KBM-7 (cell line): ENCODE results near the gene NDRG3.
"Not testable (repeated sequence)": the region's sequence is repeated elsewhere in the genome, so short reads cannot be mapped to it uniquely, and the experiment has no call there.

Experiments used
- DNase-seq: peaks from one replicate; pipeline ENCODE4 v3.0.0-alpha.2; 2015
- in situ Hi-C: fragments of 300-500 bp; cut with MboI; formaldehyde crosslinking; loops from 2 replicates; pipeline ENCODE4 v1.14.3; 2020; ENCODE audit warnings: low sequenced_read_pairs, low pct_unique_long_range_greater_than_20kb, mixed read lengths

Gene NDRG3

DNA sequence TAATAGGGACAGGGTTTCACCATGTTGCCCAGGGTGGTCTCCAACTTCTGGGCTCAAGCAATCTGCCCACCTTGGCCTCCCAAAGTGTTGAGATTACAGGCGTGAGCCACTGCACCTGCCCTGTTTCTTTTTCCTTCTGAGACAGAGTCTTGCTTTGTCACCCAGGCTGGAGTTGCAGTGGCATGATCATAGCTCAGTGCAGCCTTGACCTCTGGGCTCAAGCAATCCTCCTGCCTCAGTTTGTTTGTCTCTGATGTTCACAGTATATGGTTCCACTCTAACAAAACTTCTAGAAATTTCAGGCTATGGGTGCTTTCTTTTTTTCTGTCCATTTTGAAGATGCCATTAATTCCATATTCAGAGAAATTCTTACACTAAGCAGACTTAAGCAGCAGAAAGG lies 33.1 kb downstream of the NDRG3 start:
- no peak for DNase-seq
- in situ Hi-C loops, result no loop called here

DNA sequence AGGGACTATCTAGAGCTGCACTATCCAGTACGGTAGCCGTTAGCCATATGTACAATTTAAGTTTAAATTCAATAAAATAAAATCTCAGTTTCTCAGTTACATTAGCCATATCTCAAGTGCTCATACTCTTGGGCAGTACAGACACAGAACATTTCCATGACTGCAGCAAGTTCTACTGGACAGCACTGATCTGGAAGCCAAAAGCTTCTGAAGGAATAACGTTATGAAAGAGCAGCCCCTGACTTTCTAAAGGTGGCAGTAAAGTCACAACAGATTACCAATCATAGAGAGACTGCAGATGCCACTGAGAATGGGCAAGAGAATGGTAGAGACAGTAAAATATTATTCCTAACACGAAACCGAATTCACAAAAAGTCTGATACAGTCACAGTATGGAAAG lies 36.8 kb downstream of the NDRG3 start:
- DNase-seq, result no peak
- in situ Hi-C loops, result no loop called here

DNA sequence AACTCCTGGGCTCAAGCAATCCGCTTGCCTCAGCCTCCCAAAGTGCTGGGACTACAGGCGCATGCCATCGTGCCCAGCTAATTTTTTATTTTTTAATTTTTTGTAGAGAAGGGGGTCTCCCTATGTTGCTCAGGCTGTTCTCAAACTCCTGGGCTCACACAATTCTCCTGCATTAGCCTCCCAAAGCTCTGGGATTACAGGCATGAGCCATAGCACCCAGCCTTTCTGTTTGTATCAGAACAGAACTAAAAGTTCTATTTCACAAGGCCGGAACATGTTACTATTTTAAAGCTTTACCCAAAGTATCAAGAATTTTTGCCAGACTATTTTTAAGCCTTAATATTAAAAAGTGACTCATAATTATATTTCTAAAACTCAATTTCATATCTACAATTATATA lies 42.4 kb downstream of the NDRG3 start:
- DNase-seq, result no peak
- in situ Hi-C loops, result no loop called here

DNA sequence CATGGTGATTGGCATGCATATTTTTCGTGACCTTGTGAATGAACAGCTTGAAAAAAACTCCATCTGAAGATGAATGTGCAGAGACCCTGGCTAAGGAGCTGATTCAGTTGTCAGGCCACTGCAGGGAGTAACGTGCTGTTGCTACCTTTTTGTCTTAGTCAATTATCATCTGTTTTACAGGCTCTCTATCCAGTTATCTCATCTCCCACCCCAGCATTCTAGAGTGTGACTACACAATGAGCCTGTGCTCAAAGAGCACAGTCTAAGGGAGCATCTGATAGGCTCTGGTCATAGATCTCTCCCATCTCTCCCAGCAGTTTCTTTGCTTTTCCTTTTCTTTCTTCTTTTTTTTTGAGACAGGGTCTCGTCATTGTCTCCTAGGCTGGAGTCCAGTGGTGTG lies 45.5 kb downstream of the NDRG3 start:
- no peak for DNase-seq
- in situ Hi-C loops, result no loop called here

DNA sequence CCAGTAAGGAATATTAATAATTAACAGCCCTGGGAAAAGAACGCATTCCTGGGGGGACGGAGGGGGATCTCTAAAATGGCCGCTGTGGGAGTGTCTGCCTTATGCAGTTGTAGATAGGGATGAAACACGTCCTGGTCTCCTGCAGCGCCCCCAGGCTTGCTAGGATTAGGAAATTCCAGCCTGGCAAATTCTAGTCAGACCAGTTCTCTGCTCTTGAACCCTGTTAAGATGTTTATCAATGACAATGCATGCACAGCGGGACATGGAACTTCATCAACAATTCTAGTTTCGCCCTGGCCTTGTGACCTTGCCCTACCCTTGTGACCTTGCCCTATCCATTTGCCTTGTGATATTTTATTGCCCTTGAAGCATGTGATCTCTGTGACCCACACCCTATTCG lies 50.4 kb downstream of the NDRG3 start:
- DNase-seq, in situ Hi-C loops: not testable (repeated sequence)

DNA sequence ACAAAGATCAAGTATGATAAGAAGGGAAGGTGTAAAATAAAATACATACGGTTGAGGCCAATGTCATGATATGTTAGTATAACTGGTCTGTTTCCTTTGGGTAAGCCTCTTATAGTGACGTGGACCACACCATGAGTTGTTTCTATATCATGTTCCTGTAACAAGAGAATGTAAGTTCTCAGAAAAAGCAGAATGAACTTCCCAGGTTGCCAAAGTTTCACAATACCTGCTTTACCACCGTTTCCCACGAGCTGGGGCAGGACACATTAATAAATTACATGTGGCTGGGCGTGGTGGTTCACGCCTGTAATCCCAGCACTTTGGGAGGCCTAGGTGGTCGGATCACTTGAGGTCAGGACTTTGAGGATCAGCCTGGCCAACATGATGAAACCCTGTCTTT lies 57.3 kb downstream of the NDRG3 start:
- in situ Hi-C loops, result no loop called here
- DNase-seq, result no peak

DNA sequence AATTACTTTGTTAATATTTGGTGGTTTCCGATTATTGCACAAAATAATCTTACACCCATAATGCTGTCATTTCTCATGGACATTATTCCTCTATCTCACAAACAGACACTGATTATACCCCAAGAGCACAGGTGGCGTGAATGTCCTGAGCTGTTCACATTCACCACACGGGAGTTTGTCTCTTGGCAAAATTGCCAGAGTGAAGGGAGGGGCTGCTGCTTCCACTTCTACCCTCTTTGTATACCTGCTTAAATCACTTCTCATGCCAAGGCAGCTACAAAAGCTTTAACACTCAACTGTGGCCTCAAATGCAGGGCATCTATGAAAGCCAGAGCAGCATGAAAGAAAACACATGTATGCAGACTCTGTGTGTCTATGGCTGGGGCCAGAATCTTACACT lies 58.0 kb downstream of the NDRG3 start:
- in situ Hi-C loops, result no loop called here
- DNase-seq, result no peak

DNA sequence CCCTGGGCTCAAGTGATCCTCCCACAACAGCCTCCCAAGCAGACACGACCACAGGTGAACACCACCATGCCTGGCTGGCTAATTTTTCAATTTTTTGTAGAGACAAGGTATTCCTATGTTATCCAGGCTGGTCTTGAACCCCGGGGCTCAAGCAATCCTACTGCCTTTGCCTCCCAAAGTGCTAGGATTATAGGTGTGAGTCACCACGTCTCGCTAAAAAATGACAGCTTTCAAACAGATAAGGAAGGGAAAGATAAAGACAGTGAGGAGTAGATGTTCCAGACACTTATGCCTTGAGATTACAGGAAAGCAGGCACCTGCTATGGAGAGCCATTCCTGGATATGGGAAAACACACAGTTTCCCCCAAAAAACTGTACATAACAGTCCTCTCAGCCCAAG lies 58.9 kb downstream of the NDRG3 start:
- in situ Hi-C loops, result no loop called here
- no peak for DNase-seq

DNA sequence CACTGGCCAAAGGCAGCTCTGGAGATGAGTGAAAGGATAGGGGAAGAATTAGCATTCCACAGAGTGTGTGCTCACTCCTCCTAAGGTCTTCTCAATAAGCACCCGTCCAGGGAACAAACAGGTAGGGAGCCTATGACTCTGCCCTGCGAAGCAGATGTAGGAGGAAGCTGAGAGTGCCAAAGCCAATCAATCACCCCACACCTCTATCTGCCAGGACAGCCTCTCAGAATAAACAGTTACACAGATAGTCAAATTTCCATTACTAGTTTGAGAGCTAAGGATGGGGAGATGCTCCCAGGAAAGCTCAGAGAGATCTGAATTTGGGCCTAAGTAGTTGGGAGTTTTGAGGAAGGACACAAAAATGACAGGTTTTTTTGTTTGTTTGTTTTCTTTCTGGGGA lies 59.4 kb downstream of the NDRG3 start:
- in situ Hi-C loops, result no loop called here
- DNase-seq, result no peak

DNA sequence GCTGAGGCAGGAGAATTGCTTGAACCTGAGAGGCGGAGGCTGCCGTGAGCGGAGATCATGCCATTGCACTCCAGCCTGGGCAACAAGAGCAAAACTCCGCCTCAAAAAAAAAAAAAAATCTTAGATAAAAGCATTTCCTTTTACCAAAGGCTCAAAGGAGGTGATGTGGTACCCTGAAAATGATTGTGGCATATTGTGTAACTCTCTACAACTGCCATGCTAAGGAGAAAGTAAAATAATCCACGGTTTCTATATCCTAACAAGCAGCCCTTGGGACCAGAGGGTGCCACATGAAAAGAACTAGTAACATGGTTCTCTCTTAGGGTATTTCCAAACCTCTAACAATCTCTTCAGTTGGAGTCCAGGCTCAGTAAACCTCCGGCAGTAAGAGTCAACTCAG lies 61.1 kb downstream of the NDRG3 start:
- DNase-seq, result no peak
- in situ Hi-C loops, result no loop called here

DNA sequence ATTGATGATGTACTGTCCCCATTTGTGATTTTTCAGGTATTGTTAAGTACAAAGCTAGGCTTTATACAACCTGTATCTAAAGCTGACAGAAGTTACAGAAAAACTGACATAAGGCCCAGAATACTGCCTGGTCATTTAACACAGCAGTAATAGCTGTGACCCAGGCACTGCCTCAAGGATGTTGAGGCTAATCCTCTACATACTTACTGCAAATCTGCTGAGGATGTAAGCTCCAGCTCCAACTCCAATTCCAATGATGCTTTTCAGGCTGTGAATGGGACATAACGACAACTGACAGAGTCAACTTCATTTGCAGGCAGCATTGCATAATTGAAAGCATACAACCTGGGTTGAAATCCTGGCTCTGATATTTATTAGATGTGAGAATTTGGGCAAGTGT lies 63.6 kb downstream of the NDRG3 start:
- in situ Hi-C loops, result no loop called here
- no peak for DNase-seq

DNA sequence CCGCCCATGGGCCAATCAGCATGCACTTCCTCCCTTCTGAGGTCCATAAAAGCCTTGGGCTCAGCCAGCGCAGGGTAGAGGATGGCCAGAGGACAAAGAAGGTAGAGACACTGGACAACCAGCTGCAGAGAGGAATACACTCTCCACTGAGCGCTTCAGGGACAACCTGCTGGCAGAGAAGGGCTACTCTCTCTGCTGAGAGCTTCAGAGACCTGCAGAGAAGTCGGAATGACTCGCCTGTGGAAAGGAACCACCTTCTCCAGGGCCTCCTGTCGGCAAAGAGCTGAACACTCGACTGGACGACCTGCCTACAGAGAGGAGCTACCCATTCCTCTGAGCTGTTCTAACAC lies 68.5 kb downstream of the NDRG3 start:
- DNase-seq, result no peak

DNA sequence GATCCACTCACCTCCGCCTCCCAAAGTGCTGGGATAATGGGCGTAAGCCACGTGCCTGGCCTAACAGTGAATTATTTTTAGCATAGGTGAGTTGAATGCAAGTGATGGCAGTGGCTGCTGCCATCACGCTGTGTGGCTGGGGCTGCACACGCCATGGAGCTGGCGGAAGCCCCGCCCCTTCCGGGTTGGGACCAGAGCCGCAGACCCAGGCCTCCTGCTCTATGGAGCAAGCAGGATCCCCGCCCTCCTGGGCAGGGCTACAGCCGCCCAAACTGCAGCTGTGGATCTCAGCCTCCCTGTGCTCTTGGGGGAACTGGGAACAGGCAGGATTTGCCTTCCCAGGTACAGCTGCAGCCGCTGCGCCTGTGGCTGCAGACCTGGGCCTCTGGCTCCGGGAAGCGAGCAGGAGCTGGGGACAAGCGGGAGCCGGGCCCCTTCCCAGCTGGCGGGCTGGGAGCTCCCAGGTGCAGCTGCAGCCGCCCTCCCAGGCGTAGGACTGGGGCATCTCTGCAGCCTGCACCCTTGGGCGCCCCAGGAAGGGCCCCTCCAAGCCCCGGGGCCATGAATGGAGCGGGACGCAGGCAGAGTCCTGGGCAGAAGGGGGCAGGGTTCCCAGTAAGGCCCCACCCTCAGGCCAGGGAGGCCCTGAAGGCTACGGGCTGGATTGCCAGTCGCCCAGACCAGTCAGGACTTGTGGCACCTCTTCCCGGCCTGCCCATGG lies 69.0 kb downstream of the NDRG3 start:
- in situ Hi-C loops, result no loop called here

More for the DNA sequence above, 68.5 kb downstream of the NDRG3 start:
- in situ Hi-C loops, result no loop called here

DNA sequence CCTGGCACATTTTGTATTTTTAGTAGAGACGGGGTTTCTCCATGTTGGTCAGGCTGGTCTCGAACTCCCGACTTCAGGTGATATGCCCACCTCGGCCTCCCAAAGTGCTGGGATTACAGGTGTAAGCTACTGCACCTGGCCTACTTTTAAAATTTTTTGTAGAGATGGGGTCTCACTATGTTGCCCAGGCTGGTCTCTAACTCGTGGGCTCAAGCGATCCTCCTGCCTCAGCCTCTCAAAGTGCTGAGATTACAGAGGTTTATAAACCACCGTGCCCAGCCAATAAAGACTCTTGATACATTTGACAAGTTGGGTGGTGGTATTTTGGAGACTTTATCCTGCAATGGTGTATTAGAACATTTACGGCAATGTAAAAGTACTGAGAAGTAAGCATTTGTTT lies 70.3 kb downstream of the NDRG3 start:
- DNase-seq, in situ Hi-C loops: not testable (repeated sequence)

More for the DNA sequence above, 69.0 kb downstream of the NDRG3 start:
- no peak for DNase-seq

DNA sequence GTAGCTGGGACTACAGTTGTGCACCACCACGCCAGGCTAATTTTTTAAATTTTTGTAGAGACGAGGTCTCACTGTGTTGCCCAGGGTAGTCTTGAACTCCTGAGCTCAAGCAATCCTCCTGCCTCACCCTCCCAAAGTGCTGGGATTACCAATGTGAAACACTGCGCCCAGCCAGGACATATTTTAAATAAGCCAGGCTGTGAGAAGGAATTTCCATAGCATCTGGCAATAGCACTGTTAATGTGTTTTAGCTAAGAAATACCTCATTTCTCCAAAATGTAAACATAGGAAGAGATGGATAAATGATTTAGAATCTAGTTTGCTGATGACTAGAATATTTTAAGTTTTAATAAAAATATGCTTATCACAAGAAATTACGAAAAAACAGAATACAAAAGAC lies 72.9 kb downstream of the NDRG3 start:
- no peak for DNase-seq
- in situ Hi-C loops, result no loop called here

DNA sequence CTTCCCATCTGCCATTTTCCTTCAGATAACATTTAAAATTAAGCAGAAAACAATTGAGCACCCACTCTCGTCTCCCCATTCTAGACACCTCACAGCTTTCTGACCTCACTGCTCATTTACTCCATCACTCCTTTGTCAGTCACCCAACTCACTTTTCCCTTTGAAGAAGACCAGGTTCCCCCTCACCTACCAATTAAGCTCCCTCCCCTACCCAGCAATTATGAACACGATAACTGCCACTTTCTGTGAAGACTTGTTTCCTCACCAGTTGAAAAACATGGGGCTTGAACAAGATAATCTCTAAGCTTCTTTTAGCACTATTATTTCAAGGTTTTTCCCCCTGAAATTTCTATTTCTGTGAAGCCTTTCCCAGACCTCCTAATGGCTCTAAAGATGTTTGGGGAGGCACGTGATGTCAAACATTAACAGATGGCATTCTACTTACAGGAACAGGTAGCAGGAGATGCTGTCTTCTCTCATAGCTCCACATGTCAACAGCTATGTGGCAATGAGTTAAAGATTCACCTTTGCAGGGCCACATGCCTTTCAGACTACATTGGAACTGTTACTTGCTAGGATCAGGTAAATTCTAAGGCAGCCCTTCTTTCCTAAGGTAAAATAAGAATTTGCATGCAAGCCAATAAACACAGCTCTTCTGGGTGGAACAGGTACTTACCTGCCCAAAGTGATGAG lies 75.1 kb downstream of the NDRG3 start:
- no peak for DNase-seq

DNA sequence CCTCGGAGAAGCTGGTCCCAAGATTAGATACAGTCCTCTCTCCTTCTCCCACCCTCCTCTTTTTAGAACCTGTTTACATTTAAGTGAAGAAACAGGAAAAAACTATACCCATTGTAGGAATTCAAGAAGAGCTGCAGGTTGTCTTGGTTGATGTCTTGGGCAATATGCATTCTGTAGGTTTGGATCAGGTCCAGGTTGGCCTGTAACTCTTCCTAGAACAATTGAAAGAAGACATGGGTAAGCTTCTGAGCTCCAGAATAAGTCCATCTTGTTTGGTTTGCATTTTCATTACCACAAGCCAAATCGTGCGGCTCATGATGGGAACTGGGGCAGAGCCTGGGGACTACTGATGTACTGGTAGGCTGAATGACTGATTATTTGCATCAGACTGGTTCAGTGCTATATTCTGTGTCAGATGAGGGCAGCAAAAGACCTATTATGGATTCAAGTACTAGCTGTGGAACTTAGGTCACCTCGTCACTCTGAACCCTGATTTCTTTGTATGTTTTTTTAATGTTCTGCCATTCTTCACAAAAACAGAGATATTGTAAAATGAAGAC lies 79.6 kb downstream of the NDRG3 start:
- no peak for DNase-seq

More for the DNA sequence above, 75.1 kb downstream of the NDRG3 start:
- in situ Hi-C loops, result no loop called here

DNA sequence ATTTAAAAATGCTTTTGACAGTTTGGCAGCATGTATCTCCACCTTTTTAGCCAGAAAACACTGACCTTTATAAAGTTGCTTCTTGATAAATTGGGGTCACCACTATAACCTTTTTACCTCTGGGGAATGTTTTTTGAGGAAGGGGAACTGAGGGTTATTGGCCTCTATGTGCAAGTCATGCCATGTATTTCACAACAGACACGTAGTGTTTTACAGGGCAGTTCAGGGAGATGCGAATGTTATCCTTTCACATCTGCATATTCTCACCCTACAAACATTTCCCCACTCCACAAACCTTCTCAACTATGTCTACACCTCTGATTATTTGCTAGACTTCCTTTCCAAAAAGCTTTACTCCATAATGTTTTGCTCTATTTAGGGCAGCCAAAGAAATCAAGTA lies 82.9 kb downstream of the NDRG3 start:
- no peak for DNase-seq
- in situ Hi-C loops, result no loop called here

More for the DNA sequence above, 79.6 kb downstream of the NDRG3 start:
- in situ Hi-C loops, result no loop called here

DNA sequence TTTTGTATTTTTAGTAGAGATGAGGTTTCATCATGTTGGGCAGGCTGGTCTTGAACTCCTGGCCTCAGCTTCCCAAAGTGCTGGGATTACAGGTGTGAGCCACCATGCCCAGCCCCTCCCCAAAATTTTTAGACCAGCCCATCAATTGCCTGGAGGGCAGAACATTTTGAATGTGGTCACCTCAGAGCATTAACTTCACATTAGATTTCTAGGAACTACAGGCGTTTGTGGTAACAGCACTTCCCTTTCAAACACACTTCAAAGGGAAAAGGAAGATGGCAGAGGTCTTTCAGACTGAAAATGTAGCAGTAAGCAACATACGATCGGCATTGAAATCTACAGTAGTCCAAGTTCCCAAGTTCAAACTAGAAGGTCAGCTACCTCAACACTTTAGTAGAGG lies 87.6 kb downstream of the NDRG3 start:
- in situ Hi-C loops, result no loop called here
- peak; percentile 75 for DNase-seq

DNA sequence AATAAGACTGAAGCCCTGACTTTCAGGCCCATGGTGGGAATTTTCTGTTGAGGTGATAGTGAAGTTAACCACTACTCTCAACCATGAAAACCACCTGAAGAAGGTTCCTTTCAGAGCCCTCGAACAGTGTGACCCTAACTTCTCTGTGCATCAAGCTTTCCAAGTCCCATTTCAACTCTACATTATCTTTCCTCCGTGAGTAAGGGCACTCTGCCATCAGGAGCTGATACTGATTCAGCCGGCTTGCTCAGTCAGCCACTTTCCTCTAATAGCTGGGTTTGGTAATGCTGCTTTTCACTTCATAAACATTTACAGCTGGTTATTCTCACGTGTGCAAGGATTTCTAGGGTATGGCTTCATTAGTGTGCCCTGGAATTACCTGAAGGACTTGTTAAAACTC lies 89.2 kb downstream of the NDRG3 start:
- in situ Hi-C loops, result no loop called here

DNA sequence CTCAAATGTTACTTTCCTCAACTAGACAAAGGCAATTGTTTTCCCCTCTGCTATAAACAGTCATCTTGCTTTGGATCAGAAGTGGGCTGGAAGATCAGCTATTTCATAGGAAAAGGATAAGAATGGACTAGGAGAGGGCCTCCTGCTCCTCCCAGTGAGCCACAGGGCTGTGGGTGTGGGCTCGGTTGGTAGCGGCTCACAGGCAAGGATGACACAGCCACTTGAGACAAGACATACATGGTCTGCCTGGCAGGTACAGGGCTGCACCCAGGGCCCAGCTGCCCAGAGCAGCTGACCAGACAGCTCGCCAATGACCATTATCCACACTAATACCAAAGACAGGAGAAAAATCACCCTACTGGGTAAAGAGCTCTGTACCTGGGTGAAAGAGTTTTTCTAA lies 90.9 kb downstream of the NDRG3 start:
- in situ Hi-C loops, result no loop called here
- DNase-seq, result no peak

More for the DNA sequence above, 89.2 kb downstream of the NDRG3 start:
- DNase-seq, result no peak
